Aorta (tissue), 5 donors: Measurements from ENCODE around the gene LRP1B. TPM values are rescaled to one million over a fixed set of nuclear protein-coding genes. Genes with fewer than 3 reads are reported as not detected.
"Not testable (repeated sequence)": the region's sequence is repeated elsewhere in the genome, so short reads cannot be mapped to it uniquely, and the experiment has no call there.

Experiments used
- ATAC-seq: fragments of 200-7000 bp; cut with Tn5 transposase; one replicate; pipeline ENCODE4 v1.9.1; 2022; ENCODE audit warnings: moderate library complexity; ENCODE audit not compliant: low FRiP score
- DNase-seq, 2 donors: peaks; one replicate each; pipeline ENCODE4 v3.0.0-alpha.2; 2020
- H3K27ac ChIP-seq, 2 donors: one replicate each; pipeline ENCODE4 v1.5.1; 2013; ENCODE audit warnings: low read length in 2 of 2, mild to moderate bottlenecking in 2 of 2, moderate library complexity in 2 of 2, control low read depth in 1 of 2, inconsistent platforms in 1 of 2, low read depth in 1 of 2
- H3K27me3 ChIP-seq, 2 donors: one replicate each; pipeline ENCODE4 v1.6.1; 2013; ENCODE audit warnings: control low read depth in 1 of 2, low read length in 1 of 2, mild to moderate bottlenecking in 1 of 2, moderate library complexity in 1 of 2; ENCODE audit not compliant: insufficient read depth in 2 of 2, control insufficient read depth in 1 of 2
- H3K36me3 ChIP-seq, 2 donors: one replicate each; pipeline ENCODE4 v1.6.1; 2013; ENCODE audit warnings: control low read depth in 1 of 2, low read length in 1 of 2, mild to moderate bottlenecking in 1 of 2; ENCODE audit not compliant: insufficient read depth in 2 of 2, control insufficient read depth in 1 of 2
- H3K4me1 ChIP-seq, 2 donors: one replicate each; pipeline ENCODE4 v1.6.1; 2013; ENCODE audit warnings: low read length in 2 of 2, control low read depth in 1 of 2, mild to moderate bottlenecking in 1 of 2, moderate library complexity in 1 of 2; ENCODE audit not compliant: insufficient read depth in 2 of 2, control insufficient read depth in 1 of 2
- H3K4me3 ChIP-seq, 2 donors: one replicate each; pipeline ENCODE4 v1.5.1; 2013; ENCODE audit warnings: low read length in 2 of 2, control low read depth in 1 of 2, mild to moderate bottlenecking in 1 of 2
- H3K9me3 ChIP-seq: one replicate; pipeline ENCODE4 v1.6.1; 2013; ENCODE audit warnings: mild to moderate bottlenecking, low read length; ENCODE audit not compliant: control insufficient read depth
- WGBS, 2 donors: extraction: QIAGEN DNeasy Blood & Tissue Kit; methylation state at CpG; one replicate each; pipeline ENCODE4 v1.1.7; 2013; 5-methylcytosine and 5-hydroxymethylcytosine counted together
- intact Hi-C, 2 donors: fragments of 100-400 bp; cut with DNase I; formaldehyde crosslinking; loops; one replicate each; pipeline versions ENCODE4 v1.14.2 to v1.15.0; 2022
- polyA plus RNA-seq, 2 donors: library from polyadenylated mRNA; stranded (reverse); fragments of 200-250 nt; gene quantifications; one replicate each; pipeline ENCODE4 v1.2.3, GENCODE V29; 2013
- total RNA-seq, 2 donors: library from RNA; stranded (reverse); fragmentation: NEBNext Ultra II Directional; extraction: Animal tissue kit (Norgen Biotek cat#: 25700); gene quantifications; one replicate each; pipeline ENCODE4 v1.2.1, GENCODE V29; 2021
- donor health status: healthy with polysubstance abuse.
- donor health status: Bipolar disorder and iron deficiency.
- donor health status: DM: no; HTN: no; CAD: no.
- donor health status: DM: no; HTN: no; CAD: no.
- donor health status: DM: yes; HTN: yes; CAD: no.

Gene LRP1B
- total and polyA plus RNA-seq, 4 donors, result 0.33 to 0.94 TPM; not detected in 2

DNA sequence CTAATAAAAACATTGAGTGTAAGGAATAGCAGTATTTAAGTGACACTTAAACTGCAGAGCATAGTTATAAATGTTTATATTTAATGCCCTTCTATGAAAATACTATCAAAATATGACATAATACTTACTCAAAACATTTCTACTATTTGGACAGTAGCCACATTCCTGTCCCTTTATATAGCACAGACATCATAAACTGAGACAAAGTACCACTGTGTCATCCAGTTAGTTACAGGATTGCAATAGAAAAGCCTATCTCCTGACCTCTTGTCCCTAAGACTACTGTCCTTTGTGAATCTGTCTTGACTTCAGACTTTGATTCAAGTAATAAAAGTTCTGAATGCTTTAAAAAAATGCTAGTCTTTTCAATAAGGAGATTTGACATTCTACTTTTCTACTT, 1822.1 kb downstream of the LRP1B start:
- Histone ChIP-seq H3K27ac (no peak overlapping the region), H3K4me1 (no peaks in the 10 kb centered on the region), H3K27me3 (no peaks in the 10 kb centered on the region), H3K36me3 (no peaks in the 10 kb centered on the region), H3K9me3 (no peaks in the 10 kb centered on the region), H3K4me3 (no peak overlapping the region)
- intact Hi-C loops, result no loop called here
- DNase-seq, result no peak
- no peak for ATAC-seq

DNA sequence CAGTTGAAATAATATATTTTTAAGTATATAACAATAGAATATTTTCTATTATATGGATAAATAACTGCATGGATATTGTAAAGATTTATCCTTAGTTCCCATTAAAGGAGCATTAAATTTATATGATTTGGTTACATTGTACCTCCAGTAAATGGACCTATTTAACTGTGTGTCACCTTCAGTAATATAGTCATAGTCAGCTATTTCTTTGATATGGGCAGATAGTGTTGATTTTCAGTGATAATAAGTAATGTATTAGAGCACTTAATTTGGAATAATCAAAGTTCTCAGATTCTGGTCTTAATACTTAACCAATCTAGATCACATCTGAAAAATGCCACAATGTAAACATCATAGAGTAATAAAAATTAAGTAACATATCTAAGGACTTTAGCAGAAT, 1823.3 kb downstream of the LRP1B start:
- DNase-seq, result no peak
- no peak overlapping the region for H3K4me3 ChIP-seq
- H3K4me1 ChIP-seq, result no peaks in the 10 kb centered on the region
- no peaks in the 10 kb centered on the region for H3K9me3 ChIP-seq
- no peak for ATAC-seq
- intact Hi-C loops, result no loop called here
- no peaks in the 10 kb centered on the region for H3K36me3 ChIP-seq
- H3K27ac ChIP-seq, result no peak overlapping the region
- H3K27me3 ChIP-seq, result no peaks in the 10 kb centered on the region

DNA sequence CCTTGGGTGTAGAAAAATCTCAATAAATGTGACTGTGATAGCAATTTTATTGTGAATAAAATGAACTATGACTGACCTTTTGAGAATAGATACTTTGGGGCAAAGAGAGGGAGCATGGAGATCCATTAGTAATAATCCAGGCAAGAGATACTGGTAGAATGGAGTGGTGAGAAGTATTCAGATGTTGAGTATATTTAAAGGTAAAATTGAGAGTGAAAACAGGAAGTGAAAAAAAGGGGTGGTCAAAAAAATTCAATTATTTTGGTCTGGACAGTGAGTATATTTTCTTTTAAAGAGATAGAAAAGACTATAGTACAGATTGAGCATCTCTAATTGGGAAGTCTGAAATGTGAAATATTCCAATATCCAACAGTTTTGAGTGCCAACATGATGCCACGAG, 1835.0 kb downstream of the LRP1B start:
- H3K9me3 ChIP-seq, result no peaks in the 10 kb centered on the region
- H3K4me3 ChIP-seq, result no peak overlapping the region
- WGBS, 2 donors, result 90 to 96% methylated on average over 1 of the region's 1 CpG
- H3K27ac ChIP-seq, result no peak overlapping the region
- no peaks in the 10 kb centered on the region for H3K36me3 ChIP-seq
- H3K27me3 ChIP-seq, result no peaks in the 10 kb centered on the region
- no peak for ATAC-seq
- no peak for DNase-seq
- no peaks in the 10 kb centered on the region for H3K4me1 ChIP-seq
- intact Hi-C loops, result no loop called here

DNA sequence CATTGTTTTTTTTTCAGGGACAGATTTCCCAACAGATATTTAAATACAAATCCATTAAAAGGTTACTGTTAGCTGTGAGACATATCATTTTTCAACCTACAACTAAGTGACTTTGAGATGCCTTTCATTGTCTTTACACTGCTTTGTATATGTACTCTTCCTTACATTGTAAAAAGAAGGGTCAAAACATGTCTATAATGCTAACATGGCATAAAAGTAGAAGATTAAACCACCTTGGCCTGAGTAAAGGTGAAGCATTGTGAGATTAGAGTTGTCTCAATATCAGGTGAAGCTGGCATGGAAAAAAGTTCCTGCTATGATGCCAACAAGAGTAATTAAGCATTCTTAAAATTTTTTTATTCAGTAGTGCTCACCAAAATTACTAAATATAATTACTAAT, 1842.1 kb downstream of the LRP1B start:
- Histone ChIP-seq H3K4me3 (no peak overlapping the region), H3K9me3 (no peaks in the 10 kb centered on the region), H3K4me1 (no peaks in the 10 kb centered on the region), H3K27ac (no peak overlapping the region), H3K27me3 (no peaks in the 10 kb centered on the region), H3K36me3 (no peaks in the 10 kb centered on the region)
- ATAC-seq (no peak), DNase-seq (no peak)
- intact Hi-C loops, result no loop called here

DNA sequence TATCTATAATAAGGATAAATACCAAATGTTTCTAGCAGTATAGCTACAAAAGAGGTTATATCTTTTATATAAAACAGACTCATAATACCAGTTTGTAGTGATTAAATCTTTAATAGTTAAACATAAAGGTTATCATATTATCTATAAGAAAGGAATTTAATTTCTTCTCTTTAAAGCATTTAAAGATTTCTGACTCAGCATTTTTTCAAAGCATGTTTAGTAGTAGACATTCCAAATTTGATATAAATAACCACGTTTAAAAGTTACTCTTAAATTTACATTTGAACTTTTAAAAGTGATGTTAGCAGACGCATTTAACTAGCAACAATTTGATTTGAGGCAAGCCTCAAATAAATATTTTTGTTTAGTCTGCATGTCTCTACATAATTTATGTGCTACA, 1842.6 kb downstream of the LRP1B start:
- DNase-seq (no peak), ATAC-seq (no peak)
- Histone ChIP-seq H3K9me3 (no peaks in the 10 kb centered on the region), H3K4me1 (no peaks in the 10 kb centered on the region), H3K36me3 (no peaks in the 10 kb centered on the region), H3K4me3 (no peak overlapping the region), H3K27me3 (no peaks in the 10 kb centered on the region), H3K27ac (no peak overlapping the region)
- WGBS, 2 donors, result 46 to 59% methylated on average over 2 of the region's 2 CpGs
- intact Hi-C loops, result no loop called here

DNA sequence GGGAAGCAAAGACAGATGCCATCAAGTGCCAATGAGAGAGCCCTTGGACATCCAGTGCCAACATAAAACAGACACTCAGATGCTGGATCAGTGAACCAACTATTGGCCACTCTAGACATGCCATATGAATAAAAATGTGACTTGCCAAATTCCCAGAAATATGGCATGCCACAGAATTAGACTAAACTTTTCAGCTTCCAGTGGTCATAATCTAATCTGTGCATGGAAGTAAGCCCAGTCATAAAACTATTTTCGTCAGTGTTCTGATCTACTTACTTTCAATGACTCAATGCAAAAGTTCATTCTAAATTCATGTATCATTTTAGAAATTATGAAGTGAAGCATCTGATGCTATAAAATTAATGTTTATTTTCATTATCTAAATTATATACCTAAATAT, 1844.4 kb downstream of the LRP1B start:
- Histone ChIP-seq H3K27me3 (no peaks in the 10 kb centered on the region), H3K9me3 (no peaks in the 10 kb centered on the region), H3K36me3 (no peaks in the 10 kb centered on the region), H3K27ac (no peak overlapping the region), H3K4me3 (no peak overlapping the region), H3K4me1 (no peaks in the 10 kb centered on the region)
- DNase-seq, result no peak
- 4 to 7% methylated on average over 1 of the region's 1 CpG for WGBS, 2 donors
- ATAC-seq, result no peak
- intact Hi-C loops, result no loop called here

DNA sequence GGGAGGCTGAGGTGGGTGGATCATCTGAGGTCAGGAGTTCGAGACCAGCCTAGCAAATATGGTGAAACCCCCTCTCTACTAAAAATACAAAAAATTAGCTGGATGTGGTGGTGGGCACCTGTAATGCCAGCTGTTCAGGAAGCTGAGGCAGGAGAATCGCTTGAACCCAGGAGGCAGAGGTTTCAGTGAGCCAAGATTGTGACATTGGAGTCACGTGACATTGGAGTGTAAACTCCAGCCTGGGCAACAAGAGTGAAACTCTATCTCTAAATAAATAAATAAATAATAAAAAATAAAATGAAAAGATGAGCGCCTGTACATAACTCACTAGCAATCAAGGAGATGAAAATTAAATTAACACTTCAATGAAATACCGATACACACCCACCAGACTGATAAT, 1853.5 kb downstream of the LRP1B start:
- intact Hi-C loops, H3K4me3 ChIP-seq, H3K27ac ChIP-seq, H3K36me3 ChIP-seq, H3K9me3 ChIP-seq, DNase-seq, ATAC-seq, H3K4me1 ChIP-seq, H3K27me3 ChIP-seq: not testable (repeated sequence)
- WGBS, 2 donors, result 56 to 60% methylated on average over 5 of the region's 5 CpGs

DNA sequence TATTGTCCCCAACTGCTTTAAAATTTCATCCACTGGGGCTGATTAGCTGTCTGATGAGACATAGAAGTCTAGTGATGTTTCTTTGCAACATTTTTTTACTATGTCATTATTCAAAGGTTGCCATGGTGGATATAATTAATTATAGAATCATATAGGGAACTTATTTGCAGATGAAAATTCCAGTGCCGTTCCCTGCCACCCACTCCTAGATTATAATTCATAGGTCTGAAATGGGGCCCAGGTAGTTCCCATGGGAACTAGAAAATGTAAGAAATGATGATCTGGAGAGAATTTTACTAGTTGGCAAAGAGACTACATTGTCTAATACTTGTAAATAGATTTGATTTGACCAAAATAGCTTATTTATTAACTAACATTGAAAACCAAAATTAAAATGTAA, 1854.2 kb downstream of the LRP1B start:
- Histone ChIP-seq H3K4me3 (no peak overlapping the region), H3K4me1 (no peaks in the 10 kb centered on the region), H3K9me3 (no peaks in the 10 kb centered on the region), H3K36me3 (no peaks in the 10 kb centered on the region), H3K27ac (no peak overlapping the region), H3K27me3 (no peaks in the 10 kb centered on the region)
- ATAC-seq, result no peak
- intact Hi-C loops, result no loop called here
- 65 to 79% methylated on average over 1 of the region's 1 CpG for whole genome bisulfite sequencing, 2 donors
- no peak for DNase-seq

DNA sequence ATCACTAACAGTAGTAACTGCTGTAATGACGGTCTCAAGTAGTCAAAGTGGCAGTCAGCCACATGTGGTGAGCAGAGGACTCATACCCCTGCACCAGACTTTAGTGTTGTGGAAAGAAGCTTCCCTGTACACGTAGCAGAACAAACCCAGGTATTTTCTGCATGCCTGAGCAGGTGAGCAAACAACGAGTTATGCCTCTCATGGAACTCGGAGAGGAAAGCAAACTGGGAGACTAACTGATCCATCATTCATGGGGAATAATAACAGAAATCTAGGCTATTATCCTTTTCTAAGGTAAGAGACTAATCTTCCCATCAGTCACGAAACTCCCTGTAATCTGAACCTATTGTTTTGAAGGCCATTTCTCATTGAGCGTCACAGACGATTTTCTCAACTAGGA, 1855.4 kb downstream of the LRP1B start:
- H3K27me3 ChIP-seq, result no peaks in the 10 kb centered on the region
- no peak for ATAC-seq
- H3K36me3 ChIP-seq, result no peaks in the 10 kb centered on the region
- no peak for DNase-seq
- intact Hi-C loops, result no loop called here
- no peaks in the 10 kb centered on the region for H3K9me3 ChIP-seq
- H3K4me3 ChIP-seq, result no peak overlapping the region
- 87 to 89% methylated on average over 7 of the region's 7 CpGs for WGBS, 2 donors
- no peaks in the 10 kb centered on the region for H3K4me1 ChIP-seq
- H3K27ac ChIP-seq, result no peak overlapping the region

DNA sequence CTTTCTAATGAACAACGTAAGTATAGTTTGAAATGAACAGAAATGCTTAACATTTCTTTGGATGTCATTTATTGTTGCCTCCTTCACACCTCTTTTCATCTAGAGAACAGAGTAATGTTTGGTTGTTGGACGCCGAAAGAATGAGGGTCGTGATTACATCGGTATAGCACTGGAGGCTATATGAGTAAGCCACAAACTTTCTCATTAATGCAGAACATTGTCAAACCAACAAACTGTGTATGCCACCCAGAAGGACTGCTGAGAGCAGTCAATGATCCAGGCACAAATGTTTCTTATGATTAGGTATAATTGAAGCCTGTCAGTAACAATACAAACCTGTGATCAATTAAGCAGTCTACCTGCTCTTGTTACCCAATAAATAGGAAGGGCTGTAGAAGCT, 1855.9 kb downstream of the LRP1B start:
- 90 to 94% methylated on average over 5 of the region's 5 CpGs for WGBS, 2 donors
- Histone ChIP-seq H3K4me3 (no peak overlapping the region), H3K9me3 (no peaks in the 10 kb centered on the region), H3K36me3 (no peaks in the 10 kb centered on the region), H3K27me3 (no peaks in the 10 kb centered on the region), H3K4me1 (no peaks in the 10 kb centered on the region), H3K27ac (no peak overlapping the region)
- no peak for DNase-seq
- no peak for ATAC-seq
- intact Hi-C loops, result no loop called here
